CD4-positive, alpha-beta T cell (primary cell): Measurements from ENCODE around the gene CAMTA1. TPM values are rescaled to one million over a fixed set of nuclear protein-coding genes. Genes with fewer than 3 reads are reported as not detected.

ENCODE experiments used
- ATAC-seq: fragments of 200-7000 bp; cut with Tn5 transposase; one replicate; pipeline ENCODE4 v1.10.0; 2022; ENCODE audit warnings: mild to moderate bottlenecking; ENCODE audit not compliant: poor library complexity
- CTCF ChIA-PET: fragments of 350-600 bp; sonication (Branson Sonifier 250); formaldehyde crosslinking; loops from one replicate; lab custom pipeline; 2021; ENCODE audit warnings: antibody characterized with exemption, inconsistent platforms; lab: Charles Lee
- POLR2A ChIA-PET: fragments of 350-600 bp; sonication (Branson Sonifier 250); formaldehyde crosslinking; loops from one replicate; lab custom pipeline; 2021; ENCODE audit warnings: antibody characterized with exemption, inconsistent platforms; lab: Charles Lee
- DNase-seq, 14 experiments: peaks; one replicate each; pipeline ENCODE4 v3.0.0-alpha.2; 2013 to 2020; ENCODE audit warnings: mixed read lengths in 2 of 14
- H3K27ac ChIP-seq, 2 donors: one replicate each; pipeline versions ENCODE4 v1.5.1 to v1.7.0; 2013; ENCODE audit warnings: low read length in 2 of 2, low read depth in 1 of 2, mild to moderate bottlenecking in 1 of 2
- H3K27me3 ChIP-seq, 2 experiments: 1 replicate in 1 of 2; 2 replicates in 1 of 2; pipeline versions ENCODE4 v1.6.1 to v1.7.0; 2013; ENCODE audit warnings: low read length in 2 of 2, control low read depth in 1 of 2, mild to moderate bottlenecking in 1 of 2, moderate library complexity in 1 of 2; ENCODE audit not compliant: insufficient read depth in 2 of 2, control insufficient read depth in 1 of 2
- H3K36me3 ChIP-seq: one replicate; pipeline ENCODE4 v1.6.1; 2013; ENCODE audit warnings: low read length, control low read depth; ENCODE audit not compliant: insufficient read depth
- H3K4me1 ChIP-seq: one replicate; pipeline ENCODE4 v1.6.1; 2013; ENCODE audit warnings: low read length, control low read depth; ENCODE audit not compliant: insufficient read depth
- H3K4me3 ChIP-seq: one replicate; pipeline ENCODE4 v1.5.1; 2013; ENCODE audit warnings: mild to moderate bottlenecking, low read length, moderate library complexity
- H3K9me3 ChIP-seq, 2 experiments: 1 replicate in 1 of 2; 2 replicates in 1 of 2; pipeline versions ENCODE4 v1.6.1 to v1.7.0; 2013; ENCODE audit warnings: low read length in 2 of 2, mild to moderate bottlenecking in 2 of 2, control low read depth in 1 of 2, moderate library complexity in 1 of 2; ENCODE audit not compliant: control insufficient read depth in 1 of 2, insufficient read depth in 1 of 2
- H3K27ac Mint-ChIP-seq: one replicate; pipeline ENCODE4 v1.8.0; 2020; ENCODE audit warnings: mixed read lengths
- H3K27me3 Mint-ChIP-seq: one replicate; pipeline ENCODE4 v1.8.0; 2021; ENCODE audit warnings: mixed read lengths
- H3K36me3 Mint-ChIP-seq: one replicate; pipeline ENCODE4 v1.8.0; 2021; ENCODE audit warnings: low read depth, mixed read lengths
- H3K4me1 Mint-ChIP-seq: one replicate; pipeline ENCODE4 v1.8.0; 2021; ENCODE audit warnings: low read depth, mixed read lengths
- H3K4me3 Mint-ChIP-seq: one replicate; pipeline ENCODE4 v1.8.0; 2020; ENCODE audit warnings: mild to moderate bottlenecking, mixed read lengths
- H3K9me3 Mint-ChIP-seq: one replicate; pipeline ENCODE4 v1.8.0; 2020; ENCODE audit warnings: mixed read lengths
- CTCF ChIP-seq: fragments of 200-600 bp; IDR thresholded peaks from one replicate; pipeline ENCODE4 v1.8.0; 2022; ENCODE audit warnings: antibody characterized with exemption, mild to moderate bottlenecking
- intact Hi-C, 2 experiments: fragments of 100-400 bp; cut with DNase I in 1 of 2; cut with micrococcal nuclease in 1 of 2; formaldehyde crosslinking; loops; one replicate each; pipeline versions ENCODE4 v1.15.1 to v1.9.0; 2023 to 2025; cut with DNase I, micrococcal nuclease
- total RNA-seq, 174 experiments: library from RNA in 2 of 174; stranded (reverse) in 2 of 174; gene quantifications; one replicate each; pipeline ENCODE4 v1.2.3 and lab custom pipeline; 2021 to 2026

CAMTA1 gene
- total RNA-seq, 2 experiments from 2014 or later, result 38.6 to 39.3 TPM

- POLR2A ChIA-PET, result no interaction called here
- peaks cover 24% of the 10 kb centered on the region for H3K4me1 Mint-ChIP-seq
Measured at GRCh38 chr1:6969106-6969505, 183.9 kb downstream of the CAMTA1 start.

GRCh38 chr1:6969762-6970161 is 184.5 kb downstream of the CAMTA1 start:
- Histone ChIP-seq H3K4me3 (no peak overlapping the region), H3K9me3 (no peaks in the 10 kb centered on the region), H3K27me3 (peaks cover 12 to 19% of the 10 kb centered on the region in 2 experiments), H3K4me1 (peaks cover 16% of the 10 kb centered on the region), H3K36me3 (no peaks in the 10 kb centered on the region), H3K27ac (no peak overlapping the region)
- CTCF ChIA-PET, result no interaction called here
- no peak for DNase-seq
- ATAC-seq, result no peak
- Mint-ChIP-seq H3K27me3 (peaks cover 10% of the 10 kb centered on the region), H3K27ac (no peak overlapping the region), H3K9me3 (no peaks in the 10 kb centered on the region), H3K4me1 (peaks cover 22% of the 10 kb centered on the region), H3K4me3 (no peak overlapping the region), H3K36me3 (no peaks in the 10 kb centered on the region)
- POLR2A ChIA-PET, result no interaction called here
- TF ChIP-seq CTCF, result no peak
- intact Hi-C loops, result no loop called here

More at GRCh38 chr1:6969106-6969505, 183.9 kb downstream of the CAMTA1 start:
- Histone ChIP-seq H3K27ac (no peak overlapping the region), H3K36me3 (no peaks in the 10 kb centered on the region), H3K27me3 (peaks cover 18 to 19% of the 10 kb centered on the region in 2 experiments), H3K9me3 (no peaks in the 10 kb centered on the region), H3K4me1 (peaks cover 16% of the 10 kb centered on the region), H3K4me3 (no peak overlapping the region)
- Mint-ChIP-seq H3K27me3 (peaks cover 16% of the 10 kb centered on the region), H3K9me3 (no peaks in the 10 kb centered on the region), H3K27ac (no peak overlapping the region), H3K4me3 (no peak overlapping the region), H3K36me3 (no peaks in the 10 kb centered on the region)
- no peak for TF ChIP-seq CTCF
- ATAC-seq (peak; percentile 43), DNase-seq (peak in 2 of 14 experiments; percentile 1 to 16)
- intact Hi-C loops, result no loop called here
- CTCF ChIA-PET, result no interaction called here

GRCh38 chr1:6970221-6970620 is 185.0 kb downstream of the CAMTA1 start:
- H3K36me3 ChIP-seq, result no peaks in the 10 kb centered on the region
- intact Hi-C loops, result no loop called here
- DNase-seq (no peak), ATAC-seq (no peak)
- ChIA-PET CTCF (no interaction called here), POLR2A (no interaction called here)
- Mint-ChIP-seq H3K9me3 (no peaks in the 10 kb centered on the region), H3K27ac (no peak overlapping the region), H3K4me3 (no peak overlapping the region), H3K4me1 (peaks cover 22% of the 10 kb centered on the region), H3K36me3 (no peaks in the 10 kb centered on the region), H3K27me3 (peaks cover 5% of the 10 kb centered on the region)
- no peak overlapping the region for H3K4me3 ChIP-seq
- peaks cover 12 to 17% of the 10 kb centered on the region in 2 experiments for H3K27me3 ChIP-seq
- TF ChIP-seq CTCF, result no peak
- H3K9me3 ChIP-seq, result no peaks in the 10 kb centered on the region
- peaks cover 16% of the 10 kb centered on the region for H3K4me1 ChIP-seq
- H3K27ac ChIP-seq, result no peak overlapping the region
